CD4-positive, alpha-beta memory T cell (primary cell): ENCODE data around the gene TNS1. TPM values are rescaled to one million over a fixed set of nuclear protein-coding genes. Genes with fewer than 3 reads are reported as not detected.

Experiments used
- CTCF ChIA-PET: fragments of 350-600 bp; sonication (Branson Sonifier 250); formaldehyde crosslinking; loops from one replicate; lab custom pipeline; 2021; ENCODE audit warnings: inconsistent platforms; ENCODE audit not compliant: partially characterized antibody; lab: Charles Lee
- POLR2A ChIA-PET: fragments of 350-600 bp; sonication (Branson Sonifier 250); formaldehyde crosslinking; loops from one replicate; lab custom pipeline; 2021; ENCODE audit not compliant: partially characterized antibody; lab: Charles Lee
- DNase-seq, 5 donors: peaks; one replicate each; pipeline versions ENCODE4 v3.0.0 to v3.0.0-alpha.2; 2020 to 2022; ENCODE audit warnings: mixed read lengths in 1 of 5
- H3K27ac ChIP-seq: one replicate; pipeline ENCODE4 v1.7.0; 2013; ENCODE audit warnings: low read depth, low read length
- H3K27me3 ChIP-seq: 2 replicates; pipeline ENCODE4 v1.7.0; 2013; ENCODE audit warnings: mild to moderate bottlenecking, low read length, moderate library complexity; ENCODE audit not compliant: insufficient read depth
- H3K36me3 ChIP-seq: 2 replicates; pipeline ENCODE4 v1.7.0; 2013; ENCODE audit warnings: mild to moderate bottlenecking, low read length, moderate library complexity; ENCODE audit not compliant: insufficient read depth
- H3K4me1 ChIP-seq: 2 replicates; pipeline ENCODE4 v1.7.0; 2013; ENCODE audit warnings: mild to moderate bottlenecking, low read length, moderate library complexity; ENCODE audit not compliant: insufficient read depth
- H3K4me3 ChIP-seq, 2 donors: one replicate each; pipeline ENCODE4 v1.7.0; 2013; ENCODE audit warnings: low read length in 2 of 2, mild to moderate bottlenecking in 1 of 2
- H3K9me3 ChIP-seq, 2 donors: one replicate each; pipeline ENCODE4 v1.7.0; 2013; ENCODE audit warnings: low read length in 2 of 2, control low read depth in 1 of 2; ENCODE audit not compliant: control insufficient read depth in 1 of 2
- H3K27ac Mint-ChIP-seq, 7 donors: one replicate each; pipeline ENCODE4 v1.8.0; 2020 to 2021; ENCODE audit warnings: mixed read lengths in 7 of 7, mild to moderate bottlenecking in 6 of 7, inconsistent platforms in 3 of 7, moderate library complexity in 3 of 7
- H3K27me3 Mint-ChIP-seq, 2 donors: one replicate each; pipeline ENCODE4 v1.8.0; 2020 to 2021; ENCODE audit warnings: mixed read lengths in 2 of 2
- H3K36me3 Mint-ChIP-seq, 2 donors: one replicate each; pipeline ENCODE4 v1.8.0; 2020 to 2021; ENCODE audit warnings: mixed read lengths in 2 of 2, inconsistent platforms in 1 of 2, mild to moderate bottlenecking in 1 of 2
- H3K4me1 Mint-ChIP-seq, 4 donors: one replicate each; pipeline ENCODE4 v1.8.0; 2020 to 2021; ENCODE audit warnings: mixed read lengths in 4 of 4, mild to moderate bottlenecking in 1 of 4
- H3K4me3 Mint-ChIP-seq, 8 donors: one replicate each; pipeline ENCODE4 v1.8.0; 2020 to 2021; ENCODE audit warnings: mixed read lengths in 8 of 8, mild to moderate bottlenecking in 7 of 8, moderate library complexity in 6 of 8, inconsistent platforms in 3 of 8
- H3K9me3 Mint-ChIP-seq, 8 donors: one replicate each; pipeline ENCODE4 v1.8.0; 2020 to 2021; ENCODE audit warnings: mixed read lengths in 8 of 8, mild to moderate bottlenecking in 5 of 8, inconsistent platforms in 3 of 8, moderate library complexity in 1 of 8
- intact Hi-C: fragments of 100-400 bp; cut with micrococcal nuclease; formaldehyde crosslinking; loops from one replicate; pipeline ENCODE4 v1.15.1; 2023
- polyA plus RNA-seq, 2 donors: library from polyadenylated mRNA; unstranded; fragments of 300-500 nt; fragmentation: Illumina TruSeq; gene quantifications; one replicate each; pipeline ENCODE4 v1.2.3, GENCODE V29; 2021
- total RNA-seq, 2 experiments: library from RNA; stranded (reverse); gene quantifications; one replicate each; pipeline ENCODE4 v1.2.3, GENCODE V29; 2021

TNS1 gene
- total and polyA plus RNA-seq, 4 experiments from 2014 or later, result 0.78 to 1.2 TPM; not detected in 2

DNA sequence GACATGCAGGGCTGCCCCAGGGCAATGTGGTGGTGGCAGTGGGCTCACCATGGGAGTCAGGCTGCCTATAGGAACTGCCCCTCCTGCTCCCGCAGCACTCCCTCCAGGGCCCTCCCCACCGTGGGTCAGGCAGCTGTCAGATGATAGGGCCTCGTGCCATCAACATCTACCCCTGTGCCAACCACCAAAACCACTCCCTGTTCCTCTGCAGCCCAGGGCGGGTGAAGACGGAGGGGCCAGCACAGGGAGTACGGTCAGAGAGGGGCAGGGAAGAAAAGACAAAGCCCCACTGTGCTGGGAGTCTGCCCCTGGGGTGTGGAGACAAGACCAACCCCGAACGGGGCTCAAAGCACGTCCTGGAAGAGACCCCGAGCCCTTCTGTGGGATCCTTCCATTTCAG is 97.4 kb downstream of the TNS1 start:
- CTCF ChIA-PET, result no interaction called here
- Histone ChIP-seq H3K4me1 (no peaks in the 10 kb centered on the region), H3K27me3 (no peaks in the 10 kb centered on the region), H3K4me3 (no peak overlapping the region), H3K36me3 (no peaks in the 10 kb centered on the region), H3K9me3 (no peaks in the 10 kb centered on the region), H3K27ac (no peak overlapping the region)
- H3K9me3 Mint-ChIP-seq, result no peaks in the 10 kb centered on the region
- peaks cover 15 to 17% of the 10 kb centered on the region in 2 donors for H3K27me3 Mint-ChIP-seq
- POLR2A ChIA-PET, result no interaction called here
- DNase-seq, result no peak
- no peak overlapping the region for H3K27ac Mint-ChIP-seq
- no peak overlapping the region for H3K4me3 Mint-ChIP-seq
- no peaks in the 10 kb centered on the region for H3K36me3 Mint-ChIP-seq
- H3K4me1 Mint-ChIP-seq, result peaks cover 0 to 1% (median 0%) of the 10 kb centered on the region in 4 donors
- intact Hi-C loops, result no loop called here

DNA sequence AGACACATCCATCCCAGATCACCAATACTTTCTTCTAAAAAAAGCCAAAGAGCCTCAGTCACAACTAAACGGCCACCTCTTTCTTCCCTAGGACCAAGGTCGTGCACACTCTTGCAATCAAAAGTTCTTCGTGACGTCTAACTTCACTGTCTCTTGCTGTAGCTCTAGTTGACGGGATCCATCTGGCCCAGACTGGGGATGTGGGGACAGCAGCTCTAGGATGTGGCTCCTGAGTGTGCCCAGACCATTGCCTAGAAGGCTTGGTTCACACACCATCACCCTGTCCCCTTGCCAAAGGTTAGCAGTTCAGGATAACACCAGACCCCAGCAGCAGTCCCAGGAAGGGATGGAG is 98.2 kb downstream of the TNS1 start:
- Mint-ChIP-seq H3K27me3 (peaks cover 15 to 17% of the 10 kb centered on the region in 2 donors), H3K4me3 (no peak overlapping the region), H3K4me1 (peaks cover 0 to 1% (median 0%) of the 10 kb centered on the region in 4 donors), H3K36me3 (no peaks in the 10 kb centered on the region), H3K27ac (no peak overlapping the region), H3K9me3 (no peaks in the 10 kb centered on the region)
- Histone ChIP-seq H3K4me1 (no peaks in the 10 kb centered on the region), H3K9me3 (no peaks in the 10 kb centered on the region), H3K27me3 (no peaks in the 10 kb centered on the region), H3K36me3 (no peaks in the 10 kb centered on the region), H3K4me3 (no peak overlapping the region), H3K27ac (no peak overlapping the region)
- DNase-seq, result no peak
- CTCF ChIA-PET, result no interaction called here
- intact Hi-C loops, result no loop called here
- POLR2A ChIA-PET, result no interaction called here

DNA sequence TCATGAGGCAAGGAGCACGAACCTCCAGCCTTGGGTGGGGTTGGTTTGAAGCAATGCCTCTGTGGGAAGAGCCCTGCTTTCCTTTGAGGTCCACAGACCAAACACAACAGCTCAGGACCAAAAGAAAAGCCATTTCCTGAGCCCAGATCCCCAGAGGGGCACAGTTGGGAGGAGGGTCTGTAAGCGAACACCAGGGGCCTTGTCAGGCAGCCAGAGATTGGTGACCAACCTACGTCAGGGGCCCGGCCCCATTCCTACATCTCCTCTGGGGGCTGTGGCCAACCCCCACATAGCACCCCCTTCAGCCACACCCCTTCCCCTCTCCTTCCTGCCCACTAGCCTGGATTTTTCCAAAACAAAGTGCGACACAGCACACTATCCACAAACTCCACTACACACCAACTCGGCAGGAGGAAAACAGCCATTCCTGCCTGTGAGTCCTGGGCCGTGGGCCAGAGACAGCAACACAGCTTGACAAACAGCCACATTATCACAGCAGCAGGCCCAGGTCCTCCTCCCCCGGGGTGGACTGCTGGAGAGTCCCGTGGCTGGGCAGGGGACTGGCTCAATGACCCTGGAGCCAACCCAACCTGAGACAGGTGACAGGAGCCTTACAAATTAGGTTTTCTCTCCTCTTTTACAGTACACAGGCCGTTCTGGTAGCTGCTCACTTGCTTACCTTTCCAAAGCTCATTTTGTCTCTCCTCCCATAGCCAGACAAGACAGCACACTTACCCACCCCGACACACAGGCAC is 98.8 kb downstream of the TNS1 start:
- no peaks in the 10 kb centered on the region for H3K9me3 ChIP-seq
- H3K4me1 Mint-ChIP-seq, result peaks cover 0 to 1% (median 0%) of the 10 kb centered on the region in 4 donors
- H3K27me3 ChIP-seq, result no peaks in the 10 kb centered on the region
- H3K27ac ChIP-seq, result no peak overlapping the region
- intact Hi-C loops, result no loop called here
- H3K4me1 ChIP-seq, result no peaks in the 10 kb centered on the region
- DNase-seq, result no peak
- H3K36me3 Mint-ChIP-seq, result no peaks in the 10 kb centered on the region
- H3K4me3 Mint-ChIP-seq, result no peak overlapping the region
- ChIA-PET POLR2A (no interaction called here), CTCF (no interaction called here)
- no peak overlapping the region for H3K4me3 ChIP-seq
- no peak overlapping the region for H3K27ac Mint-ChIP-seq
- H3K9me3 Mint-ChIP-seq, result no peaks in the 10 kb centered on the region
- H3K27me3 Mint-ChIP-seq, result peaks cover 15 to 17% of the 10 kb centered on the region in 2 donors
- H3K36me3 ChIP-seq, result no peaks in the 10 kb centered on the region

DNA sequence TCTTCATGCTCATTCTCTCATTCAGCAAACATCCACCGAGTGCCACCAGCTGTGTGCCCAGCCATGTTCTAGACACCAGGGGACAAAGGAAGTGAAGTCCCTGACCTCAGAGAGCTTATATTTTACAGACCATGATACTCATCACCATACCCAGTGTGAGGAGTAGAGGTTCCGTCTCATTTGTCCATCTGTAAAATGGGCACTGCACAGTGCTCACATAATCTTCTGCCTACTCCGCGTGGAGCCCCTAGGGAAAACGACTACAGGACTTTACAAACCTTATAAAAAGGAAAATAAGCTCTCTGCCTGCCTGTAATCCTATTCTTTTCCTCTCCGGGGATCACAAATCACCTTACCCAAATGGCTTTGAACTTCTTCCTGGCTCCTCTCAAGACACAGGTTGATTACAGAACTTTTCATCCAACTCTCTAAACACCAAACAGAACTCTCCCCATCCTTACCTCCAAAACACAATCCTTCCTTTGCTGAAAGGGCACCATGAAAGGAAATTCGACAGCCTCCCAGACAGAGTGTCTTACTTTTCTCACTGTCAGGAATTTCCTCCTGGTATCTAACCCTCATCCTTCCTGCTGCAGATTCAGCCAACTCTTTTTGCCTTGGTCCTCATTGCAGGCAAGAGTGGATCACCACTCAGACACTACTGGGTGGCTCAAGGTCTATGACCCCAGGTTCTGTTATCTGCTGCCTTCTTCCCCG is 99.5 kb downstream of the TNS1 start:
- intact Hi-C loops, result no loop called here
- no peaks in the 10 kb centered on the region for H3K9me3 ChIP-seq
- Mint-ChIP-seq H3K4me3 (no peak overlapping the region), H3K9me3 (no peaks in the 10 kb centered on the region), H3K27ac (no peak overlapping the region), H3K4me1 (peaks cover 0 to 1% (median 0%) of the 10 kb centered on the region in 4 donors), H3K36me3 (no peaks in the 10 kb centered on the region), H3K27me3 (peaks cover 15 to 17% of the 10 kb centered on the region in 2 donors)
- no peak for DNase-seq
- H3K27ac ChIP-seq, result no peak overlapping the region
- no peaks in the 10 kb centered on the region for H3K27me3 ChIP-seq
- H3K4me1 ChIP-seq, result no peaks in the 10 kb centered on the region
- ChIA-PET POLR2A (no interaction called here), CTCF (no interaction called here)
- no peaks in the 10 kb centered on the region for H3K36me3 ChIP-seq
- H3K4me3 ChIP-seq, result no peak overlapping the region

DNA sequence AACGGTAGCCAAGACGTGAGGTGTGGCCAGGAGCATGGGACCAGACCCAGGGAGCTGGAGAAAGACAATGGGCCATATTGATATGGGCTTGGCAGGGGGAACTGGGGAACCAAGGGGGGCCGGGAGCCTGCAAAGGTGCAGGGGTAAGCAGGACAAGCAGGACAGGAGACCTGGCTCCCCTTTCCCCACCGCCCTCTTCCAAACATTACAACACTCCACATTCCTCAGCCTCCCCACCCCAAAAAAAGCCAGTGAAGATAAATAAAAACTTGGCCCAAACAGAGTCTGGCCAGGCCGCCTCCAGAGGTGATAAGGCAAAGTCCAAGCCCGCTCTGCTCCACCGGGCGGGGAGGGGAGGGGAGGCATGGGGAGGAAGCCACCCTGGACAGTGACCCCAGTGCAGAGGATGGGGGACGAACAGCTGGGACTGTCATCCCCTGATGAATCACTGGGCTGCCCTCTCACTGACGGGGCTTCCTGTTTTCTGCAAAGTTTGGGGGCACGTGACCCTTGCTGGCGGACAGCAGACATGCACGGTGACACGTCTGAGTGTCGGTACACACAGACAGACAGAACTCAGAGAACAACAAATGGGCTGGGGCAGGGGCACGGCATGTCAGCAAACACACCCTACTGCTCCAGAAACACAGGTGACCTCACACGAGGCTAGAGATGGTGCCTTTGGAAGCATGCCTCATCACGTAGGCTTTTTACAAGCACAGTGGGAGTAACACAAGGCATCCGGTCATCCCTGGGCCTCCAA is 100.2 kb downstream of the TNS1 start:
- no peaks in the 10 kb centered on the region for H3K36me3 Mint-ChIP-seq
- H3K27ac Mint-ChIP-seq, result no peak overlapping the region
- intact Hi-C loops, result no loop called here
- CTCF ChIA-PET, result interaction anchor here (0.7 kb wide), 1 partner anchor 26 kb away, joined by 3 read pairs; no protein-coding TSS in a partner anchor
- H3K9me3 Mint-ChIP-seq, result no peaks in the 10 kb centered on the region
- no peak overlapping the region for H3K27ac ChIP-seq
- no peak overlapping the region for H3K4me3 ChIP-seq
- H3K4me1 Mint-ChIP-seq, result peaks cover 0 to 1% (median 0%) of the 10 kb centered on the region in 4 donors
- no peak overlapping the region for H3K4me3 Mint-ChIP-seq
- no peaks in the 10 kb centered on the region for H3K4me1 ChIP-seq
- no peaks in the 10 kb centered on the region for H3K36me3 ChIP-seq
- no peaks in the 10 kb centered on the region for H3K9me3 ChIP-seq
- H3K27me3 ChIP-seq, result no peaks in the 10 kb centered on the region
- POLR2A ChIA-PET, result no interaction called here
- DNase-seq, result no peak
- peaks cover 15 to 17% of the 10 kb centered on the region in 2 donors for H3K27me3 Mint-ChIP-seq

DNA sequence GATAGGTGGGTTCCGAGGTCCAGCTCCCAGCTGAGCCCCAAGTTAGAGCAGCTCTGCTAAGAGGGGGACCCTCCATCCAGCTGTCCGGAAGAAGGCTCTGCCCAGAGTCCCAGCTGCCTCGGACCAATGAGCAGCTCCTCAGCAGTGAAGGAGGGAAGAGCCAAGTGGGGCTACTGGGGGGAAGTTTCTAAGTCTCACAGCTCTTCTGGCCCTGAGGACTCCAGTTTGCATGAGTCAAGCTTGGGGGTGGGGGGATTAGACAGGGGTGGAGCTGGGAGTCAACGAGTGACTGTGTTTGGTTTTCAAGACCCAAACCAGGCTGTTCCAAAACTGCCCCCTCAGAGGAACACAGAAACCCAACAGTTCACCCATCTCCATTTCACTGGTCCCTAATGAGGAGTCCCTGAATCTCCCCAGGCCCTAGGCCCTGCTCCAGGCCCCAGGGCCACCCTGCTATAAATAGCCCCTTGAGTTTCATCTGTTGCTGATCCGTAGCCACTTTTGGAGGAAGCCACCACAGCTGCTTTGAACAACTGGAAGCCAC is 100.9 kb downstream of the TNS1 start:
- Histone ChIP-seq H3K27ac (no peak overlapping the region), H3K36me3 (no peaks in the 10 kb centered on the region), H3K4me1 (no peaks in the 10 kb centered on the region), H3K4me3 (no peak overlapping the region), H3K27me3 (no peaks in the 10 kb centered on the region), H3K9me3 (no peaks in the 10 kb centered on the region)
- ChIA-PET POLR2A (no interaction called here), CTCF (interaction anchor here (0.7 kb wide), 1 partner anchor 25 kb away, joined by 3 read pairs; no protein-coding TSS in a partner anchor)
- Mint-ChIP-seq H3K4me3 (no peak overlapping the region), H3K27me3 (peaks cover 15 to 20% of the 10 kb centered on the region in 2 donors), H3K4me1 (peaks cover 0 to 1% (median 0%) of the 10 kb centered on the region in 4 donors), H3K27ac (no peak overlapping the region), H3K36me3 (no peaks in the 10 kb centered on the region), H3K9me3 (no peaks in the 10 kb centered on the region)
- DNase-seq, result no peak
- intact Hi-C loops, result no loop called here

DNA sequence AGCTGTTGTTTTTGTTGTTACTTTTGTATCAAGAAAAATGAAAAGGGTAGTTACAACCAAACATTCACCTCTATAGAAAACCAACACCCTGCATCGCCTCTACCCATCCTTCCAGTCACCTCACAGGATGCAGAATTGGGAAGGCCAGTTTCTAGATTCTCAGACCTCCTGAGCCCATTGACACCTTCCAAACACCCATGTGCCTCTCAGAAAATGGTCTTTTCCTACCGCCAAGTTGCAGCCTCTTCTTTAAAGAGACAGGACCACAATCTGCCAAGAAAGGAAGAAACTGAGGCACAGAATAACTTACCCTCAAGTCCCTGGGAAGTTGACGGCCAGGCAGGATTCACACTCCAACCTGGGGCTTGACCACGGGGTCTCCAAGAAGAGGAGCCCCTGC is 101.4 kb downstream of the TNS1 start:
- no peaks in the 10 kb centered on the region for H3K4me1 ChIP-seq
- Mint-ChIP-seq H3K36me3 (no peaks in the 10 kb centered on the region), H3K27me3 (peaks cover 12 to 16% of the 10 kb centered on the region in 2 donors), H3K4me1 (no peaks in the 10 kb centered on the region), H3K4me3 (no peak overlapping the region), H3K9me3 (no peaks in the 10 kb centered on the region), H3K27ac (no peak overlapping the region)
- H3K27me3 ChIP-seq, result no peaks in the 10 kb centered on the region
- CTCF ChIA-PET, result no interaction called here
- H3K27ac ChIP-seq, result no peak overlapping the region
- no peaks in the 10 kb centered on the region for H3K9me3 ChIP-seq
- intact Hi-C loops, result no loop called here
- H3K36me3 ChIP-seq, result no peaks in the 10 kb centered on the region
- no peak overlapping the region for H3K4me3 ChIP-seq
- POLR2A ChIA-PET, result no interaction called here
- no peak for DNase-seq
